Measurements from ENCODE around the gene WDR45. TPM values are rescaled to one million over a fixed set of nuclear protein-coding genes. Genes with fewer than 3 reads are reported as not detected.
A peak's percentile ranks its signal among the peaks of the same experiment; 100 is the strongest.

Gene WDR45
- total and polyA plus RNA-seq, 2 experiments from 2014 or later: 28.8 to 36.2 TPM

DNA sequence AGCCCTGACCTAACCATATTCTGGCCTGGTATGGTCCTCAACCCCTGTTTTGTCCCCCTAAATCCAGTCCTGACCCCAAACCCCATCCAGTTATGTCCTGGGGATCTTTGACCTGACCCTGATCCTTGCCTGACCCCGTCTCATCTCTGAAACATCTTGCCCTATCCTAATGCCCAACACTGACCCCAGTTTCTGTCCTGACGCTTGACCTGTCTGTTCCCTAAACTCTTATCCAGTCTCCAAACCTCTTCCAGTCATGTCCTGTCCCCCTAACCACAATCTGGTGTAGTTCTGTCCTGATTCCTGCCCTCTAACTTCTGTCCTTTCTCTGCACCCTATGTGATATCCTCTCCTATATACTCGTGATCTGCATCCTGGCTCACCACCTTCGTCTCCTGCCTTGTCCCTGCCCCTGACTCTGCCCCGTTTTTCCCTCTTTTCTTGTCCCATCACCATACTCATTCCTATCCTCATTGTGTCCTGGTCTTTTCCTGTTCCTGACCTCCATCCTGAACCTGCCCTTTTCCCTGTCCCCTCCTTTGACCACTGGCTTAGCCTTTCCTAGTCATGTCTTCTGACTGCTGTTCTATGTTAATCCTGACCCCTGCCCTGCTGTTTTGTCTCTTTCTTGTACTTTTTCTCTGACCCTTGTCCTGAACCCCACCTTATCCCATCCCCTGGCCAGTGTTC is 25.5 kb downstream of the WDR45 start (continued):
- no peak for TF ChIP-seq ZNF462 (CRISPR knock-in tag; IDR thresholded peaks at IDR 0.05)
- no peak for TF ChIP-seq CREB1 (CRISPR knock-in tag; IDR thresholded peaks at IDR 0.05; ENCODE audit: low read depth)

- Mint-ChIP-seq H3K36me3 (ENCODE audit: low read depth) (peaks cover 6% of the 10 kb centered on the region; the same call in 1 of the 3 replicates), H3K9me3 (no peaks in the 10 kb centered on the region), H3K4me3 (peak overlapping the region; percentile 76), H3K27ac (peak overlapping the region; percentile 84), H3K27me3 (ENCODE audit: insufficient read depth, low read depth, poor library complexity) (peaks cover 4% of the 10 kb centered on the region), H3K4me1 (peaks cover 15% of the 10 kb centered on the region)
- DNase-seq (ENCODE audit: low spot score): peak; percentile 85
- peak; percentile 89 for ATAC-seq
- H4K20me1 ChIP-seq (replicated peaks; ENCODE audit: insufficient read depth): no peaks in the 10 kb centered on the region
- TF ChIP-seq EZH2phosphoT487 (IDR thresholded peaks at IDR 0.05; ENCODE audit: unreplicated experiment) (no peak), ZNF462 (CRISPR knock-in tag; IDR thresholded peaks at IDR 0.05) (no peak), NANOG (IDR thresholded peaks at IDR 0.05; ENCODE audit: borderline replicate concordance) (no peak), POLR2AphosphoS5 (IDR thresholded peaks at IDR 0.05; ENCODE audit: low read depth) (peak; percentile 44)
- H2AFZ ChIP-seq: peak overlapping the region; percentile 14; the same call in 1 of the 2 replicates
- no peaks in the 10 kb centered on the region for H3K27me3 ChIP-seq (ENCODE audit: insufficient read depth)
- H3F3A ChIP-seq (replicated peaks; ENCODE audit: low read depth): no peaks in the 10 kb centered on the region
- peak overlapping the region; percentile 71 for H3K4me2 ChIP-seq
- H3K36me3 ChIP-seq (ENCODE audit: insufficient read depth): no peaks in the 10 kb centered on the region
- H3K4me1 ChIP-seq (ENCODE audit: insufficient read depth): 0 out of 2 replicates have a peak, but pooled peaks cover 3% of the 10 kb centered on the region
- H3K27ac ChIP-seq (ENCODE audit: low read depth): no peak overlapping the region
- H3K79me2 ChIP-seq (replicated peaks; ENCODE audit: insufficient read depth): peaks cover 19% of the 10 kb centered on the region
- H3K4me3 ChIP-seq: peak overlapping the region; percentile 63
- H3K9me2 ChIP-seq (ENCODE audit: insufficient read depth): no peaks in the 10 kb centered on the region
These were observed 26.2 kb downstream of the WDR45 start for GRCh38 chrX:49053223-49054072.
